ENCODE results near the gene VPS13A.

The VPS13A gene

GRCh38 chr9:77422969-77423368, 245.6 kb downstream of the VPS13A start:
- no peak overlapping the region for H3K9ac ChIP-seq (ENCODE audit: insufficient read length, low read depth)
- DNase-seq (ENCODE audit: low read depth, low spot score), result no peak
- no peak overlapping the region for H3K4me3 ChIP-seq (ENCODE audit: insufficient read length, low read depth)
- H3K36me3 ChIP-seq (ENCODE audit: insufficient read depth, insufficient read length, low read length), result no peaks in the 10 kb centered on the region
- TF ChIP-seq SUZ12 (IDR thresholded peaks at IDR 0.05; ENCODE audit: extremely low read depth, insufficient read depth, insufficient read length), result no peak
- TF ChIP-seq ZNF274 (IDR thresholded peaks at IDR 0.05; ENCODE audit: low read depth, low read length), result no peak
- no peak for TF ChIP-seq YY1 (IDR thresholded peaks at IDR 0.05; ENCODE audit: insufficient read depth, insufficient read length)
- no peaks in the 10 kb centered on the region for H3K4me1 ChIP-seq (ENCODE audit: insufficient read depth, insufficient read length)
- no peaks in the 10 kb centered on the region for H3K27me3 ChIP-seq (ENCODE audit: insufficient read depth, insufficient read length)
- H3K9me3 ChIP-seq (ENCODE audit: insufficient read depth, low read length), result no peaks in the 10 kb centered on the region

GRCh38 chr9:77423841-77424240, 246.5 kb downstream of the VPS13A start:
- no peak overlapping the region for H3K4me3 ChIP-seq (ENCODE audit: insufficient read length, low read depth)
- H3K36me3 ChIP-seq (ENCODE audit: insufficient read depth, insufficient read length, low read length), result no peaks in the 10 kb centered on the region
- H3K4me1 ChIP-seq (ENCODE audit: insufficient read depth, insufficient read length), result no peaks in the 10 kb centered on the region
- DNase-seq (ENCODE audit: low read depth, low spot score), result no peak
- no peak overlapping the region for H3K9ac ChIP-seq (ENCODE audit: insufficient read length, low read depth)
- H3K9me3 ChIP-seq (ENCODE audit: insufficient read depth, low read length), result no peaks in the 10 kb centered on the region
- H3K27me3 ChIP-seq (ENCODE audit: insufficient read depth, insufficient read length), result no peaks in the 10 kb centered on the region
- TF ChIP-seq YY1 (IDR thresholded peaks at IDR 0.05; ENCODE audit: insufficient read depth, insufficient read length), result no peak

DNA sequence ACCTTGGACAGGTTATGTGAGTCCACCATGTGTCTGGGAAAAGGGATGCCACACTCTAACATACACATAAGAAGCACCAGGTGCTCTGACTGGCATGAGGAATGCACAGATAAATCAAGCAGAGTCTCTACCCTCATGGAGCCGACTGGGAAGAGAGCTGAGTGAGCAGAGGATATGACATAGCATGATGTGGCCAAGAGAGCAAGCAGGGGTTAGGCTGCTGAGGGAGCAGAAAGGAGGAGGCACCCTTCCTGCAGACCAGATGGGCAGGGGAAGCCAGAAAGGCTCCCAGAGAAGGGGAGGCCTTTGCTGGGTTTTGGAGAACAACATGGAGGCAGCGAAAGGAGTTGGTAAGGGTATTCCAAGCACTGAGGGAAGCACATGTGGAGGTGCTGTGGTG, 247.7 kb downstream of the VPS13A start:
- no peaks in the 10 kb centered on the region for H3K27me3 ChIP-seq (ENCODE audit: insufficient read depth, insufficient read length)
- H3K9me3 ChIP-seq (ENCODE audit: insufficient read depth, low read length), result no peaks in the 10 kb centered on the region
- TF ChIP-seq ZNF274 (IDR thresholded peaks at IDR 0.05; ENCODE audit: low read depth, low read length) (no peak), YY1 (IDR thresholded peaks at IDR 0.05; ENCODE audit: insufficient read depth, insufficient read length) (no peak), SUZ12 (IDR thresholded peaks at IDR 0.05; ENCODE audit: extremely low read depth, insufficient read depth, insufficient read length) (no peak)
- H3K4me1 ChIP-seq (ENCODE audit: insufficient read depth, insufficient read length), result no peaks in the 10 kb centered on the region
- H3K4me3 ChIP-seq (ENCODE audit: insufficient read length, low read depth), result no peak overlapping the region
- no peaks in the 10 kb centered on the region for H3K36me3 ChIP-seq (ENCODE audit: insufficient read depth, insufficient read length, low read length)
- H3K9ac ChIP-seq (ENCODE audit: insufficient read length, low read depth), result no peak overlapping the region
- no peak for DNase-seq (ENCODE audit: low read depth, low spot score)

- H3K27me3 ChIP-seq (ENCODE audit: insufficient read depth, insufficient read length), result no peaks in the 10 kb centered on the region
- TF ChIP-seq SUZ12 (IDR thresholded peaks at IDR 0.05; ENCODE audit: extremely low read depth, insufficient read depth, insufficient read length) (no peak), ZNF274 (IDR thresholded peaks at IDR 0.05; ENCODE audit: low read depth, low read length) (no peak), YY1 (IDR thresholded peaks at IDR 0.05; ENCODE audit: insufficient read depth, insufficient read length) (no peak)
- DNase-seq (ENCODE audit: low read depth, low spot score), result no peak
- H3K4me1 ChIP-seq (ENCODE audit: insufficient read depth, insufficient read length), result no peaks in the 10 kb centered on the region
- H3K4me3 ChIP-seq (ENCODE audit: insufficient read length, low read depth), result no peak overlapping the region
- H3K9ac ChIP-seq (ENCODE audit: insufficient read length, low read depth), result no peak overlapping the region
- no peaks in the 10 kb centered on the region for H3K36me3 ChIP-seq (ENCODE audit: insufficient read depth, insufficient read length, low read length)
- H3K9me3 ChIP-seq (ENCODE audit: insufficient read depth, low read length), result no peaks in the 10 kb centered on the region
Measured at GRCh38 chr9:77426712-77427111, 249.4 kb downstream of the VPS13A start.

GRCh38 chr9:77427256-77427927, 250.1 kb downstream of the VPS13A start:
- Histone ChIP-seq H3K9me3 (ENCODE audit: insufficient read depth, low read length) (no peaks in the 10 kb centered on the region), H3K36me3 (ENCODE audit: insufficient read depth, insufficient read length, low read length) (no peaks in the 10 kb centered on the region), H3K4me1 (ENCODE audit: insufficient read depth, insufficient read length) (no peaks in the 10 kb centered on the region), H3K4me3 (ENCODE audit: insufficient read length, low read depth) (no peak overlapping the region), H3K9ac (ENCODE audit: insufficient read length, low read depth) (no peak overlapping the region), H3K27me3 (ENCODE audit: insufficient read depth, insufficient read length) (no peaks in the 10 kb centered on the region)
- no peak for TF ChIP-seq SUZ12 (IDR thresholded peaks at IDR 0.05; ENCODE audit: extremely low read depth, insufficient read depth, insufficient read length)
- TF ChIP-seq YY1 (IDR thresholded peaks at IDR 0.05; ENCODE audit: insufficient read depth, insufficient read length), result no peak
- TF ChIP-seq ZNF274 (IDR thresholded peaks at IDR 0.05; ENCODE audit: low read depth, low read length), result no peak
- DNase-seq (ENCODE audit: low read depth, low spot score), result no peak

DNA sequence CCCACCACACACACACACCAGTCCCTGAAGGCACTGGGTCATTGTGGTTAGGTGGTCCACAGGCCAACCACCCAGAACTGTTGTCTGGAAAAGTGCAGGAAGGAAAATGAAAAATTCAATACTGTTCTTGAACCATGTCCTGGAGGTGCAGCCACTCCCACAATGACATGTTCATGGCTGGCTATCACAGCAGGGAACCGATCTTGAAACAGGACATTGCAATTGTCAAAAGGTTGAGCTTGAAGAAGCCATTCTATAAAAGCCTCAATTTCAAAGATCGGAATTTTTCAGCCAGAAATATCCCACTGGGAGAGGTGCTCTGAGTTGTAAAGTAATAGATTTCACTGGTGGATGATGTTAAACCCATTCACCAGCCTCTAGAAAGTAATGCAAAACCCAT, 252.6 kb downstream of the VPS13A start:
- no peaks in the 10 kb centered on the region for H3K36me3 ChIP-seq (ENCODE audit: insufficient read depth, insufficient read length, low read length)
- H3K4me3 ChIP-seq (ENCODE audit: insufficient read length, low read depth), result no peak overlapping the region
- TF ChIP-seq ZNF274 (IDR thresholded peaks at IDR 0.05; ENCODE audit: low read depth, low read length) (no peak), SUZ12 (IDR thresholded peaks at IDR 0.05; ENCODE audit: extremely low read depth, insufficient read depth, insufficient read length) (no peak), YY1 (IDR thresholded peaks at IDR 0.05; ENCODE audit: insufficient read depth, insufficient read length) (no peak)

GRCh38 chr9:77432053-77432452, 254.7 kb downstream of the VPS13A start:
- Histone ChIP-seq H3K36me3 (ENCODE audit: insufficient read depth, insufficient read length, low read length) (no peaks in the 10 kb centered on the region), H3K4me3 (ENCODE audit: insufficient read length, low read depth) (no peak overlapping the region), H3K9me3 (ENCODE audit: insufficient read depth, low read length) (no peaks in the 10 kb centered on the region), H3K9ac (ENCODE audit: insufficient read length, low read depth) (no peak overlapping the region), H3K27me3 (ENCODE audit: insufficient read depth, insufficient read length) (no peaks in the 10 kb centered on the region), H3K4me1 (ENCODE audit: insufficient read depth, insufficient read length) (no peaks in the 10 kb centered on the region)
- TF ChIP-seq YY1 (IDR thresholded peaks at IDR 0.05; ENCODE audit: insufficient read depth, insufficient read length), result no peak
- no peak for TF ChIP-seq SUZ12 (IDR thresholded peaks at IDR 0.05; ENCODE audit: extremely low read depth, insufficient read depth, insufficient read length)
- TF ChIP-seq ZNF274 (IDR thresholded peaks at IDR 0.05; ENCODE audit: low read depth, low read length), result no peak
- DNase-seq (ENCODE audit: low read depth, low spot score), result no peak

More for the DNA sequence above, 252.6 kb downstream of the VPS13A start:
- Histone ChIP-seq H3K27me3 (ENCODE audit: insufficient read depth, insufficient read length) (no peaks in the 10 kb centered on the region), H3K4me1 (ENCODE audit: insufficient read depth, insufficient read length) (no peaks in the 10 kb centered on the region), H3K9me3 (ENCODE audit: insufficient read depth, low read length) (no peaks in the 10 kb centered on the region), H3K9ac (ENCODE audit: insufficient read length, low read depth) (no peak overlapping the region)
- no peak for DNase-seq (ENCODE audit: low read depth, low spot score)

All from NT2/D1 (cell line).